ENCODE results near the gene NPBWR2.
"Not testable (repeated sequence)": the region's sequence is repeated elsewhere in the genome, so short reads cannot be mapped to it uniquely, and the experiment has no call there.

DNA sequence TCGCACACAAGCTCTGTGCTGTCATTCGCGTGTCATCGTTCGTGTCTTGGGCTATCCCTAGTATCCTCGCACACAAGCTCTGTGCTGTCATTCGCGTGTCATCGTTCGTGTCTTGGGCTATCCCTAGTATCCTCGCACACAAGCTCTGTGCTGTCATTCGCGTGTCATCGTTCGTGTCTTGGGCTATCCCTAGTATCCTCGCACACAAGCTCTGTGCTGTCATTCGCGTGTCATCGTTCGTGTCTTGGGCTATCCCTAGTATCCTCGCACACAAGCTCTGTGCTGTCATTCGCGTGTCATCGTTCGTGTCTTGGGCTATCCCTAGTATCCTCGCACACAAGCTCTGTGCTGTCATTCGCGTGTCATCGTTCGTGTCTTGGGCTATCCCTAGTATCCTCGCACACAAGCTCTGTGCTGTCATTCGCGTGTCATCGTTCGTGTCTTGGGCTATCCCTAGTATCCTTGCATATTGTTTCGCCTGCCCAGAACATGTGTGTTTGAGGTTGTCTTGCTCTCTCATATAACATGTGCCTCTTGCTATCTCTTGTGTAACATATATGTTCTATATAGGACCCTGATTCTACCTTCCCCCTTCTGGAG is 20.0 kb downstream of the NPBWR2 start:
- not testable (repeated sequence) for TF ChIP-seq SMC3 (conservative IDR thresholded peaks at IDR 0.05; ENCODE audit: poor library complexity); EP300 (conservative IDR thresholded peaks at IDR 0.05; ENCODE audit: poor library complexity, severe bottlenecking); EZH2 (IDR thresholded peaks at IDR 0.05; ENCODE audit: borderline replicate concordance, insufficient read depth, low read length, poor library complexity, severe bottlenecking); TAF1 (IDR thresholded peaks at IDR 0.05; ENCODE audit: low read depth); MXI1 (conservative IDR thresholded peaks at IDR 0.05; ENCODE audit: poor library complexity, severe bottlenecking); RAD21 (conservative IDR thresholded peaks at IDR 0.05); POLR2AphosphoS5 (IDR thresholded peaks at IDR 0.05)
- TF ChIP-seq, protein P1, sequence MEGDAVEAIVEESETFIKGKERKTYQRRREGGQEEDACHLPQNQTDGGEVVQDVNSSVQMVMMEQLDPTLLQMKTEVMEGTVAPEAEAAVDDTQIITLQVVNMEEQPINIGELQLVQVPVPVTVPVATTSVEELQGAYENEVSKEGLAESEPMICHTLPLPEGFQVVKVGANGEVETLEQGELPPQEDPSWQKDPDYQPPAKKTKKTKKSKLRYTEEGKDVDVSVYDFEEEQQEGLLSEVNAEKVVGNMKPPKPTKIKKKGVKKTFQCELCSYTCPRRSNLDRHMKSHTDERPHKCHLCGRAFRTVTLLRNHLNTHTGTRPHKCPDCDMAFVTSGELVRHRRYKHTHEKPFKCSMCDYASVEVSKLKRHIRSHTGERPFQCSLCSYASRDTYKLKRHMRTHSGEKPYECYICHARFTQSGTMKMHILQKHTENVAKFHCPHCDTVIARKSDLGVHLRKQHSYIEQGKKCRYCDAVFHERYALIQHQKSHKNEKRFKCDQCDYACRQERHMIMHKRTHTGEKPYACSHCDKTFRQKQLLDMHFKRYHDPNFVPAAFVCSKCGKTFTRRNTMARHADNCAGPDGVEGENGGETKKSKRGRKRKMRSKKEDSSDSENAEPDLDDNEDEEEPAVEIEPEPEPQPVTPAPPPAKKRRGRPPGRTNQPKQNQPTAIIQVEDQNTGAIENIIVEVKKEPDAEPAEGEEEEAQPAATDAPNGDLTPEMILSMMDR (IDR thresholded peaks at IDR 0.05; ENCODE audit: poor library complexity, severe bottlenecking): not testable (repeated sequence)
- TF ChIP-seq, protein P2, sequence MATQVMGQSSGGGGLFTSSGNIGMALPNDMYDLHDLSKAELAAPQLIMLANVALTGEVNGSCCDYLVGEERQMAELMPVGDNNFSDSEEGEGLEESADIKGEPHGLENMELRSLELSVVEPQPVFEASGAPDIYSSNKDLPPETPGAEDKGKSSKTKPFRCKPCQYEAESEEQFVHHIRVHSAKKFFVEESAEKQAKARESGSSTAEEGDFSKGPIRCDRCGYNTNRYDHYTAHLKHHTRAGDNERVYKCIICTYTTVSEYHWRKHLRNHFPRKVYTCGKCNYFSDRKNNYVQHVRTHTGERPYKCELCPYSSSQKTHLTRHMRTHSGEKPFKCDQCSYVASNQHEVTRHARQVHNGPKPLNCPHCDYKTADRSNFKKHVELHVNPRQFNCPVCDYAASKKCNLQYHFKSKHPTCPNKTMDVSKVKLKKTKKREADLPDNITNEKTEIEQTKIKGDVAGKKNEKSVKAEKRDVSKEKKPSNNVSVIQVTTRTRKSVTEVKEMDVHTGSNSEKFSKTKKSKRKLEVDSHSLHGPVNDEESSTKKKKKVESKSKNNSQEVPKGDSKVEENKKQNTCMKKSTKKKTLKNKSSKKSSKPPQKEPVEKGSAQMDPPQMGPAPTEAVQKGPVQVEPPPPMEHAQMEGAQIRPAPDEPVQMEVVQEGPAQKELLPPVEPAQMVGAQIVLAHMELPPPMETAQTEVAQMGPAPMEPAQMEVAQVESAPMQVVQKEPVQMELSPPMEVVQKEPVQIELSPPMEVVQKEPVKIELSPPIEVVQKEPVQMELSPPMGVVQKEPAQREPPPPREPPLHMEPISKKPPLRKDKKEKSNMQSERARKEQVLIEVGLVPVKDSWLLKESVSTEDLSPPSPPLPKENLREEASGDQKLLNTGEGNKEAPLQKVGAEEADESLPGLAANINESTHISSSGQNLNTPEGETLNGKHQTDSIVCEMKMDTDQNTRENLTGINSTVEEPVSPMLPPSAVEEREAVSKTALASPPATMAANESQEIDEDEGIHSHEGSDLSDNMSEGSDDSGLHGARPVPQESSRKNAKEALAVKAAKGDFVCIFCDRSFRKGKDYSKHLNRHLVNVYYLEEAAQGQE (IDR thresholded peaks at IDR 0.05; ENCODE audit: borderline replicate concordance): not testable (repeated sequence)

Data from neural cell (in vitro differentiated cells).